Heart left ventricle (tissue), 16 donors: ENCODE results near the gene CASP5. TPM values are rescaled to one million over a fixed set of nuclear protein-coding genes. Genes with fewer than 3 reads are reported as not detected.

Experiments used
- ATAC-seq, 4 donors: fragments of 200-7000 bp; cut with Tn5 transposase; one replicate each; pipeline ENCODE4 v1.9.1; 2020 to 2022; ENCODE audit warnings: moderate library complexity in 4 of 4, mild to moderate bottlenecking in 3 of 4, moderate number of reproducible peaks in 1 of 4
- DNase-seq, 5 donors: peaks; one replicate each; pipeline ENCODE4 v3.0.0-alpha.2; 2020
- H3K27ac ChIP-seq, 12 donors: fragments of 200-600 bp; sonication (generic) in 4 of 12; one replicate each; pipeline versions ENCODE4 v1.5.0 to v1.8.0; 2016 to 2022; ENCODE audit warnings: mild to moderate bottlenecking in 2 of 12
- H3K27me3 ChIP-seq, 9 donors: fragments of 200-600 bp; sonication (generic) in 2 of 9; one replicate each; pipeline versions ENCODE4 v1.5.1 to v1.8.0; 2016 to 2022; ENCODE audit warnings: mild to moderate bottlenecking in 3 of 9
- H3K36me3 ChIP-seq, 9 donors: fragments of 200-600 bp; sonication (generic) in 2 of 9; one replicate each; pipeline versions ENCODE4 v1.5.0 to v1.8.0; 2018 to 2022; ENCODE audit warnings: mild to moderate bottlenecking in 2 of 9
- H3K4me1 ChIP-seq, 12 donors: fragments of 200-600 bp; sonication (generic) in 4 of 12; one replicate each; pipeline versions ENCODE4 v1.5.0 to v1.8.0; 2016 to 2022; ENCODE audit warnings: mild to moderate bottlenecking in 3 of 12
- H3K4me3 ChIP-seq, 12 donors: fragments of 200-600 bp; sonication (generic) in 4 of 12; one replicate each; pipeline versions ENCODE4 v1.5.0 to v1.8.0; 2017 to 2022; ENCODE audit warnings: mild to moderate bottlenecking in 9 of 12, moderate library complexity in 4 of 12
- H3K9me3 ChIP-seq, 12 donors: fragments of 200-600 bp; sonication (generic) in 4 of 12; one replicate each; pipeline versions ENCODE4 v1.5.0 to v1.8.0; 2016 to 2022; ENCODE audit warnings: mild to moderate bottlenecking in 1 of 12
- CTCF ChIP-seq, 12 donors: fragments of 200-600 bp; sonication (generic) in 4 of 12; IDR thresholded peaks; one replicate each; pipeline versions ENCODE4 v1.5.0 to v1.8.0; 2018 to 2022; ENCODE audit warnings: antibody characterized with exemption in 12 of 12, mild to moderate bottlenecking in 5 of 12
- POLR2A ChIP-seq, 2 donors: fragments of 450-650 bp; IDR thresholded peaks; one replicate each; pipeline ENCODE4 v1.6.1; 2017; ENCODE audit warnings: antibody characterized with exemption in 2 of 2, mild to moderate bottlenecking in 2 of 2, moderate library complexity in 2 of 2
- WGBS, 4 donors: extraction: QIAGEN DNeasy Blood & Tissue Kit in 2 of 4; methylation state at CpG; one replicate each; pipeline versions ENCODE4 v1.1.5 to v1.1.7; 2013 to 2018; 5-methylcytosine and 5-hydroxymethylcytosine counted together
- intact Hi-C, 10 donors: fragments of 100-400 bp; cut with DNase I; formaldehyde crosslinking; loops; one replicate each; pipeline versions ENCODE4 v1.11.1 to v1.14.2; 2022
- polyA plus RNA-seq, 2 donors: library from polyadenylated mRNA; stranded (reverse); fragments of 200-250 nt; gene quantifications; one replicate each; pipeline ENCODE4 v1.2.3, GENCODE V29; 2013
- total RNA-seq, 9 donors: library from RNA; depleted of rRNA in 2 of 9; stranded (reverse); fragments of >200 nt in 2 of 9; fragmentation: NEBNext Ultra II Directional in 3 of 9; extraction: Animal tissue kit (Norgen Biotek cat#: 25700) in 3 of 9; gene quantifications; one replicate each; pipeline versions ENCODE4 v1.1.0 to v1.2.4, GENCODE V29; 2016 to 2023
- donor health status: ischemic (EF 13 %, LVEDD 7.1; RV severe dilation, severe dysfunction).
- donor health status: healthy with polysubstance abuse.
- donor health status: DM: no; HTN: yes; CAD: no.
- donor health status: DM: no; HTN: no; CAD: no.
- donor health status: ischemic (EF 25% LVEDD 6.9; RV normal size, moderate dysfunction).
- donor health status: ischemic (EF 25% LVEDD 5.7; RV mildly dilated, moderate dysfunction).
- donor health status: healthy.
- donor health status: DM: yes; HTN: yes; CAD: no.
- donor health status: ischemic (EF 35%, LVEDD 5.7; RV mildly dilated, moderate dysfunction).
- donor health status: nonischemic (EF 11% LVEDD 7.7; RV severe dilation, severe dysfunction).
- donor health status: DM: yes; HTN: yes; CAD: no.
- donor health status: PGD.
- donor health status: ischemic (EF 29% LVEDD 5.4; RV normal size, mild dysfunction).
- donor health status: nonischemic (EF 23%, LVEDD 6.1; RV moderate dilation, normal function).

The CASP5 gene
- total and polyA plus RNA-seq, 11 donors = 0.10 to 2.7 (median 0.45) TPM; not detected in 8

- peaks cover 0 to 20% (median 9%) of the 10 kb centered on the region in 12 donors for H3K4me1 ChIP-seq
- no peak for DNase-seq
- TF ChIP-seq CTCF (IDR thresholded peaks at IDR 0.05) (no peak), POLR2A (IDR thresholded peaks at IDR 0.05) (no peak)
Observed at GRCh38 chr11:104970756-104971155, 52.2 kb downstream of the CASP5 start.

GRCh38 chr11:104968856-104969776 is 53.9 kb downstream of the CASP5 start:
- Histone ChIP-seq H3K4me3 (peak overlapping the region in 11 of 12 donors; percentile 23 to 81 (median 62)), H3K9me3 (peaks cover 0 to 26% (median 9%) of the 10 kb centered on the region in 12 donors), H3K36me3 (peaks cover 0 to 7% (median 0%) of the 10 kb centered on the region in 9 donors), H3K27me3 (no peaks in the 10 kb centered on the region), H3K4me1 (peaks cover 0 to 36% (median 14%) of the 10 kb centered on the region in 12 donors), H3K27ac (peak overlapping the region; percentile 51 to 97 (median 86))
- no peak for TF ChIP-seq POLR2A (IDR thresholded peaks at IDR 0.05)
- TF ChIP-seq CTCF (IDR thresholded peaks at IDR 0.05) = no peak
- intact Hi-C loops = loop anchor here in 3 of 10 donors (5.0 to 10.0 kb wide), 2 partner anchors 66 to 78 kb away; partner anchors contain the start of genes CASP1 (in 2 of the 3) and CARD16 (in 1 of the 3)
- WGBS, 4 donors = 41 to 61% (median 55%) methylated on average over 9 to 16 of the region's 16 CpGs
- ATAC-seq = peak in 3 of 4 donors; percentile 66 to 82 (median 79)
- peak; percentile 29 to 63 (median 36) for DNase-seq

More at GRCh38 chr11:104970756-104971155, 52.2 kb downstream of the CASP5 start:
- Histone ChIP-seq H3K27ac (no peak overlapping the region), H3K9me3 (peaks cover 0 to 32% (median 10%) of the 10 kb centered on the region in 12 donors), H3K36me3 (no peaks in the 10 kb centered on the region), H3K27me3 (no peaks in the 10 kb centered on the region), H3K4me3 (no peak overlapping the region)
- no peak for ATAC-seq
- intact Hi-C loops = no loop called here

GRCh38 chr11:104968355-104968855 is 54.6 kb downstream of the CASP5 start, which contains the start of gene CASP4:
Gene CASP4, minus strand, starts transcription at chr11:104968574. Its CDS starts 49 bp downstream, at chr11:104968525.
- intact Hi-C loops = loop anchor here in 3 of 10 donors (5.0 to 10.0 kb wide), 2 partner anchors 66 to 79 kb away; partner anchors contain the start of genes CASP1 (in 2 of the 3) and CARD16 (in 1 of the 3)
- Histone ChIP-seq H3K4me1 (peaks cover 0 to 43% (median 14%) of the 10 kb centered on the region in 12 donors), H3K27ac (peak within 1 kb of the TSS; percentile 72 to 97 (median 86)), H3K4me3 (peak within 1 kb of the TSS; percentile 23 to 81 (median 61)), H3K9me3 (peaks cover 0 to 26% (median 6%) of the 10 kb centered on the region in 12 donors), H3K27me3 (no peaks in the 10 kb centered on the region), H3K36me3 (peaks cover 0 to 13% (median 0%) of the 10 kb centered on the region in 9 donors)
- 31 to 49% (median 32%) methylated on average over 4 of the region's 4 CpGs for WGBS, 4 donors
- TF ChIP-seq CTCF (IDR thresholded peaks at IDR 0.05) (no peak), POLR2A (IDR thresholded peaks at IDR 0.05) (peak in 1 of 2 donors; percentile 24)
- DNase-seq = peak in 2 of 5 donors; percentile 14 to 21
- ATAC-seq = peak; percentile 86 to 95 (median 91)
